K562 (cell line): Measurements from ENCODE around the gene PEX7.

ENCODE experiments used
- KHSRP ChIP-seq: fragments of 450-650 bp; IDR thresholded peaks from 2 replicates; pipeline ENCODE4 v1.6.1; 2017
- POLR2AphosphoS2 ChIP-seq: IDR thresholded peaks from 2 replicates; pipeline ENCODE4 v1.6.1; 2012; ENCODE audit warnings: low read length, improper control_type of control experiment
- SMAD3 ChIP-seq: fragments of 450-650 bp; formaldehyde crosslinking; conservative IDR thresholded peaks from 2 replicates; pipeline ENCODE4 v1.4.0; 2020; ENCODE audit warnings: mild to moderate bottlenecking
- ZBTB1 ChIP-seq: sonication (generic); formaldehyde crosslinking; IDR thresholded peaks from 2 replicates; pipeline ENCODE4 v1.8.1; 2023; ENCODE audit warnings: missing genetic modification reagents, low read depth, mild to moderate bottlenecking, borderline replicate concordance
- TF ChIP-seq, protein P1 (sequence below), 3 experiments: IDR thresholded peaks in 2 of 3; conservative IDR thresholded peaks in 1 of 3; 2 replicates each; pipeline ENCODE4 v1.5.1; 2011 to 2012; ENCODE audit warnings: low read length in 3 of 3, mild to moderate bottlenecking in 3 of 3, control low read depth in 2 of 3, improper control_type of control experiment in 1 of 3, inconsistent platforms in 1 of 3, low read depth in 1 of 3, mixed read lengths in 1 of 3, moderate library complexity in 1 of 3; ENCODE audit not compliant: insufficient read depth in 2 of 3
- TF ChIP-seq, protein P2 (sequence below): sonication (generic); formaldehyde crosslinking; IDR thresholded peaks from 2 replicates; pipeline ENCODE4 v1.8.1; 2023; ENCODE audit warnings: mild to moderate bottlenecking, missing genetic modification reagents

DNA sequence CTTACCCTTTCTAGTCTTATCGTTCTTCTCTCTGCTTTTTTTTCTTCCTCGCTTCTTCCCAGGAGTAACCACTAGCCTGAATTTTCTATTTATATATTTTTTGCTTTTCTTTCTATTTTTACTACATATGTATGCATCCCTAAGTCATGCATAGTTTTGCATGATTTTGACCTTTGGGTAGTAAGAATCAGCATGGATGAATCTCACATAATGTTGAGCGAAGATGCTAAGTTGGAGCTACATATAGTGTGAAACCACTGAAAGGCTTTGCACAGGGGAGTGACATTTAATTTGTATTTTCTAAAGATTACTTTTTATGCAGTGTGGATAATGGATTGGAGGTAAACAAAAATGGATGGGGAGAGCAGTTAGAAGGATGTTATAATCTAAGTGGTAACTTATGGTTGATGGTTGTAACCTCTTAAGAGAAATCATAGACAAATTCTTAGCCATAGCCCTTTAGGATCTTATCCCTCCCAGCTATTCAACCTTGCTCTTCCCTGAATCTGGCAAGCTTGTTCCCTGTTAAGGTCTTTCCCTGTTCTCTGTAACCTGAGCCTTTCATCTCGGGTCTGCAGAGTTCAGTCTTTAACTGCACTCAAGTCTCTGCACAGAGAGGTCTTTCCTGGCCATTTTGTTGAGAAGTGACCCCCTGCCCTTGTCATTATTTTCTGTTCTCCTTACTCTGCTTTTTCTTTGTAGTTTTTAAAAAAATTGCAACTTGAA lies 18.0 kb downstream of the PEX7 start:
- TF ChIP-seq, protein P1, sequence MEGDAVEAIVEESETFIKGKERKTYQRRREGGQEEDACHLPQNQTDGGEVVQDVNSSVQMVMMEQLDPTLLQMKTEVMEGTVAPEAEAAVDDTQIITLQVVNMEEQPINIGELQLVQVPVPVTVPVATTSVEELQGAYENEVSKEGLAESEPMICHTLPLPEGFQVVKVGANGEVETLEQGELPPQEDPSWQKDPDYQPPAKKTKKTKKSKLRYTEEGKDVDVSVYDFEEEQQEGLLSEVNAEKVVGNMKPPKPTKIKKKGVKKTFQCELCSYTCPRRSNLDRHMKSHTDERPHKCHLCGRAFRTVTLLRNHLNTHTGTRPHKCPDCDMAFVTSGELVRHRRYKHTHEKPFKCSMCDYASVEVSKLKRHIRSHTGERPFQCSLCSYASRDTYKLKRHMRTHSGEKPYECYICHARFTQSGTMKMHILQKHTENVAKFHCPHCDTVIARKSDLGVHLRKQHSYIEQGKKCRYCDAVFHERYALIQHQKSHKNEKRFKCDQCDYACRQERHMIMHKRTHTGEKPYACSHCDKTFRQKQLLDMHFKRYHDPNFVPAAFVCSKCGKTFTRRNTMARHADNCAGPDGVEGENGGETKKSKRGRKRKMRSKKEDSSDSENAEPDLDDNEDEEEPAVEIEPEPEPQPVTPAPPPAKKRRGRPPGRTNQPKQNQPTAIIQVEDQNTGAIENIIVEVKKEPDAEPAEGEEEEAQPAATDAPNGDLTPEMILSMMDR (IDR thresholded peaks at IDR 0.05 in 2 of 3, conservative IDR thresholded peaks at IDR 0.05 in 1 of 3; ENCODE audit: insufficient read depth in 2 of 3, low read depth in 1 of 3, low read length in 3 of 3), result no peak
- TF ChIP-seq POLR2AphosphoS2 (no peak), ZBTB1 (no peak), KHSRP (no peak), SMAD3 (CRISPR knock-in tag) (no peak)
- TF ChIP-seq, protein P2, sequence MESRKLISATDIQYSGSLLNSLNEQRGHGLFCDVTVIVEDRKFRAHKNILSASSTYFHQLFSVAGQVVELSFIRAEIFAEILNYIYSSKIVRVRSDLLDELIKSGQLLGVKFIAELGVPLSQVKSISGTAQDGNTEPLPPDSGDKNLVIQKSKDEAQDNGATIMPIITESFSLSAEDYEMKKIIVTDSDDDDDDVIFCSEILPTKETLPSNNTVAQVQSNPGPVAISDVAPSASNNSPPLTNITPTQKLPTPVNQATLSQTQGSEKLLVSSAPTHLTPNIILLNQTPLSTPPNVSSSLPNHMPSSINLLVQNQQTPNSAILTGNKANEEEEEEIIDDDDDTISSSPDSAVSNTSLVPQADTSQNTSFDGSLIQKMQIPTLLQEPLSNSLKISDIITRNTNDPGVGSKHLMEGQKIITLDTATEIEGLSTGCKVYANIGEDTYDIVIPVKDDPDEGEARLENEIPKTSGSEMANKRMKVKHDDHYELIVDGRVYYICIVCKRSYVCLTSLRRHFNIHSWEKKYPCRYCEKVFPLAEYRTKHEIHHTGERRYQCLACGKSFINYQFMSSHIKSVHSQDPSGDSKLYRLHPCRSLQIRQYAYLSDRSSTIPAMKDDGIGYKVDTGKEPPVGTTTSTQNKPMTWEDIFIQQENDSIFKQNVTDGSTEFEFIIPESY, result no peak
